NCI-H1092 treated with DMSO at 0.1 percent for 48 hours (cell line): ENCODE data around the gene CHMP1A.
A peak's percentile ranks its signal among the peaks of the same experiment; 100 is the strongest.
"Not testable (repeated sequence)": the region's sequence is repeated elsewhere in the genome, so short reads cannot be mapped to it uniquely, and the experiment has no call there.

Experiments
- DNase-seq: peaks from one replicate; lab custom pipeline; 2025; lab: John Stamatoyannopoulos, UW

CHMP1A gene

GRCh38 chr16:89691986-89692569 is 34.6 kb upstream of the CHMP1A start:
- no peak for DNase-seq

- no peak for DNase-seq
Observed at GRCh38 chr16:89691231-89691985, 33.9 kb upstream of the CHMP1A start.

GRCh38 chr16:89690392-89690901 is 32.9 kb upstream of the CHMP1A start:
- no peak for DNase-seq

- not testable (repeated sequence) for DNase-seq
Observed at GRCh38 chr16:89689621-89690020, 32.1 kb upstream of the CHMP1A start.

GRCh38 chr16:89689142-89689541 is 31.6 kb upstream of the CHMP1A start:
- DNase-seq: no peak

- no peak for DNase-seq
Observed at GRCh38 chr16:89688395-89688794, 30.9 kb upstream of the CHMP1A start.

GRCh38 chr16:89687092-89687940 is 29.8 kb upstream of the CHMP1A start:
- peak; percentile 47 for DNase-seq

GRCh38 chr16:89686520-89687091 is 29.1 kb upstream of the CHMP1A start, which contains the start of gene CDK10:
TSS of gene CDK10 (plus strand) at chr16:89686689. CDS start at chr16:89686711, 22 bp downstream.
- peak; percentile 94 for DNase-seq

GRCh38 chr16:89685916-89686315 is 28.4 kb upstream of the CHMP1A start:
- no peak for DNase-seq

- no peak for DNase-seq
Observed at GRCh38 chr16:89678258-89678657, 20.8 kb upstream of the CHMP1A start.

- no peak for DNase-seq
Observed at GRCh38 chr16:89672177-89672941, 14.9 kb upstream of the CHMP1A start.

- not testable (repeated sequence) for DNase-seq
Observed at GRCh38 chr16:89671565-89671964, 14.1 kb upstream of the CHMP1A start.

- DNase-seq: no peak
Observed at GRCh38 chr16:89670496-89671431, 13.3 kb upstream of the CHMP1A start.

- no peak for DNase-seq
Observed at GRCh38 chr16:89669755-89670154, 12.2 kb upstream of the CHMP1A start.

- DNase-seq: no peak
Observed at GRCh38 chr16:89668790-89669158, 11.3 kb upstream of the CHMP1A start.

GRCh38 chr16:89667633-89668032 is 10.1 kb upstream of the CHMP1A start:
- DNase-seq: no peak

GRCh38 chr16:89667000-89667399 is 9.5 kb upstream of the CHMP1A start:
- DNase-seq: not testable (repeated sequence)

GRCh38 chr16:89664238-89664637 is 6.7 kb upstream of the CHMP1A start:
- not testable (repeated sequence) for DNase-seq

- DNase-seq: no peak
Observed at GRCh38 chr16:89661215-89661614, 3.7 kb upstream of the CHMP1A start.

GRCh38 chr16:89660146-89660545 is 2.6 kb upstream of the CHMP1A start:
- no peak for DNase-seq
